K562 (cell line): Measurements from ENCODE around the gene SARS1. TPM values are rescaled to one million over a fixed set of nuclear protein-coding genes. Genes with fewer than 3 reads are reported as not detected.
A peak's percentile ranks its signal among the peaks of the same experiment; 100 is the strongest.

Source experiments
- HNRNPL ChIP-seq: fragments of 200-400 bp; formaldehyde crosslinking; IDR thresholded peaks from 2 replicates; pipeline ENCODE4 v1.6.1; 2017; ENCODE audit warnings: low read depth, mild to moderate bottlenecking, low read length
- JUND ChIP-seq, 2 experiments: IDR thresholded peaks; 2 replicates in 1 of 2; 3 replicates in 1 of 2; pipeline ENCODE4 v1.6.1; 2011; ENCODE audit warnings: borderline replicate concordance in 2 of 2, low read depth in 2 of 2, low read length in 2 of 2, improper control_type of control experiment in 1 of 2, missing biosample characterization in 1 of 2, missing genetic modification characterization in 1 of 2, missing genetic modification reagents in 1 of 2
- MAFK ChIP-seq: IDR thresholded peaks from 2 replicates; pipeline ENCODE4 v1.6.1; 2011; ENCODE audit warnings: low read length, improper control_type of control experiment
- MAZ ChIP-seq, 2 experiments: fragments of 450-650 bp in 1 of 2; sonication (generic) in 1 of 2; formaldehyde crosslinking; IDR thresholded peaks in 1 of 2; conservative IDR thresholded peaks in 1 of 2; 2 replicates each; pipeline versions ENCODE4 v1.4.0 to v1.5.0; 2020; ENCODE audit warnings: mild to moderate bottlenecking in 1 of 2, missing genetic modification reagents in 1 of 2
- OTX1 ChIP-seq: fragments of 450-650 bp; formaldehyde crosslinking; IDR thresholded peaks from 2 replicates; pipeline ENCODE4 v1.4.0; 2022; ENCODE audit warnings: mild to moderate bottlenecking
- RCOR1 ChIP-seq, 2 experiments: IDR thresholded peaks; 2 replicates each; pipeline ENCODE4 v1.6.1; 2012; ENCODE audit warnings: low read depth in 2 of 2, low read length in 2 of 2, borderline replicate concordance in 1 of 2, improper control_type of control experiment in 1 of 2
- SPI1 ChIP-seq: IDR thresholded peaks from 2 replicates; pipeline ENCODE4 v1.6.1; 2011; ENCODE audit warnings: low read depth, low read length, control low read depth, borderline replicate concordance
- YY1 ChIP-seq, 3 experiments: IDR thresholded peaks; 2 replicates each; pipeline ENCODE4 v1.6.1; 2011; ENCODE audit warnings: low read length in 2 of 3, mild to moderate bottlenecking in 2 of 3, moderate library complexity in 2 of 3, borderline replicate concordance in 1 of 3, control low read depth in 1 of 3, low read depth in 1 of 3; ENCODE audit not compliant: insufficient read depth in 3 of 3, insufficient replicate concordance in 2 of 3, control insufficient read depth in 1 of 3, insufficient read length in 1 of 3; ENCODE audit errors: extremely low read depth in 1 of 3
- ZNF133 ChIP-seq: fragments of 250-450 bp; sonication (Bioruptor Pico); IDR thresholded peaks from 2 replicates; pipeline ENCODE4 v1.4.0; 2020; ENCODE audit warnings: mild to moderate bottlenecking
- ZNF232 ChIP-seq: sonication (generic); formaldehyde crosslinking; IDR thresholded peaks from 2 replicates; pipeline ENCODE4 v1.8.0; 2022; ENCODE audit warnings: mild to moderate bottlenecking, missing genetic modification reagents
- ZNF408 ChIP-seq: fragments of 250-450 bp; sonication (Bioruptor Pico); IDR thresholded peaks from 2 replicates; pipeline ENCODE4 v1.4.0; 2020; ENCODE audit warnings: low read depth, mild to moderate bottlenecking, moderate library complexity
- ZNF717 ChIP-seq: fragments of 250-450 bp; sonication (Bioruptor Pico); IDR thresholded peaks from 2 replicates; pipeline ENCODE4 v1.5.0; 2021
- polyA plus RNA-seq, 8 experiments: library from polyadenylated mRNA; depleted of rRNA in 4 of 8; stranded (reverse) in 5 of 8; unstranded in 3 of 8; fragments of >200 nt; fragmentation: Nextera tagmentation in 2 of 8; fragmentation: Illumina TruSeq in 1 of 8; extraction: Ambion mirVana in 2 of 8; extraction: Trizol in 1 of 8; gene quantifications; 2 replicates each; pipeline versions ENCODE4 v1.2.1 to v1.2.3, GENCODE V29; 2011 to 2014; ENCODE audit warnings: inconsistent platforms in 1 of 8, missing spikeins in 1 of 8
- total RNA-seq, 7 experiments: library from RNA; depleted of rRNA in 6 of 7; stranded (reverse); fragments of >200 nt in 6 of 7; fragmentation: Illumina TruSeq in 2 of 7; extraction: Trizol in 2 of 7; gene quantifications; 2 replicates each; pipeline versions ENCODE4 v1.2.1 to v1.2.3, GENCODE V29; 2011 to 2021; ENCODE audit warnings: low replicate concordance in 1 of 7
- TF ChIP-seq, protein P1 (sequence below): sonication (generic); formaldehyde crosslinking; IDR thresholded peaks from 2 replicates; pipeline ENCODE4 v1.8.0; 2023; ENCODE audit warnings: missing genetic modification reagents, mild to moderate bottlenecking, borderline replicate concordance
- TF ChIP-seq, protein P2 (sequence below): sonication (generic); formaldehyde crosslinking; IDR thresholded peaks from 2 replicates; pipeline ENCODE4 v1.8.0; 2022; ENCODE audit warnings: mild to moderate bottlenecking, missing genetic modification reagents

SARS1 gene
- total and polyA plus RNA-seq, 9 of the 15 experiments (the other 6 are each of a cell fraction or from before 2014, with no cell fraction given), result 221 to 623 (median 254) TPM

DNA sequence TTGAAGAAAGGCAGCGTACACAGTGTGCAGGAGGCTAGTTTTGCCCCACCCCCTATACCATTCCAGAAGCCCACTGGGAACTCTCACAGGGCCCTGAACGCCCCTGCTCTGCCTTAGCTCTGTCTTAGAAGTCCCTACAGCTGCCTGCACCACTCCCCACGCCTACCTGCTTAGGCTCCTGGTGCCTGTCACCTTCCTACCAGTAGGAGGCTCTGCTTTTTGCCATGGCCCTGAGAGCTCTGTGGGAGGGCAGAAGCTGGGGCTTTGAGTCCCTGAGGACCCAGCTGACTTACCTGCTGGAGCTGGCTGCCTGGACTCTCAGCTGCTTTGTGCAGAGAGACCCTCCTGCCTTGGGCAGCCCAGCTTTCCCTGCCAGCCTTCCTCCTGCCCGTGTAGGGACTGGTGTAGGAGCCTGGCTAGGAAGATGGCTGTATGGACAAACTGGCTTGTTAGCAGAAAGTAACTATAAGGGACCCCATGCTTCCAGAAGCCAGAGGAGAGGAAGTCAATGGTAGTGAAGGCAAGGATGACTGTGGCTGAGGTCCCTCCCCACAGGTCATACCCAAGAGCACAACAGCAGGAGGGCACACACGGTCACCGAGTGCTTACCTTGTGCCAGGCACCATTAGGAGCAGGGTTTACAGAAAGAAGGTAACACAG lies 25.8 kb downstream of the SARS1 start (continued):
- TF ChIP-seq YY1 (IDR thresholded peaks at IDR 0.05; ENCODE audit: borderline replicate concordance in 1 of 3, control insufficient read depth in 1 of 3, extremely low read depth in 1 of 3, insufficient read depth in 3 of 3, insufficient read length in 1 of 3, insufficient replicate concordance in 2 of 3, low read depth in 1 of 3, low read length in 2 of 3) (peak in 1 of 3 experiments; percentile 21), JUND (IDR thresholded peaks at IDR 0.05; ENCODE audit: borderline replicate concordance, low read depth, low read length) (0 out of 2 replicates have a peak, but pooled peaks have one; percentile 9), JUND (tag; IDR thresholded peaks at IDR 0.05; ENCODE audit: borderline replicate concordance, low read depth, low read length) (no peak; the same call in 2 of the 3 replicates), ZNF408 (CRISPR knock-in tag) (no peak), HNRNPL (no peak), ZNF232 (CRISPR knock-in tag) (no peak), MAZ (CRISPR knock-in tag; conservative IDR thresholded peaks at IDR 0.05 in 1 of 2, IDR thresholded peaks at IDR 0.05 in 1 of 2) (peak in 1 of 2 experiments; percentile 75; a peak in 2 of 4 replicates), ZNF717 (CRISPR knock-in tag) (peak; percentile 31; the same call in 1 of the 2 replicates), RCOR1 (IDR thresholded peaks at IDR 0.05; ENCODE audit: borderline replicate concordance in 1 of 2, low read depth in 2 of 2, low read length in 2 of 2) (peak; percentile 19 to 31; a peak in 1 of 4 replicates), ZNF133 (no peak), SPI1 (peak; percentile 15; the same call in 1 of the 2 replicates), OTX1 (CRISPR knock-in tag) (0 out of 2 replicates have a peak, but pooled peaks have one; percentile 21), MAFK (peak; percentile 7; the same call in 1 of the 2 replicates)
- TF ChIP-seq, protein P1, sequence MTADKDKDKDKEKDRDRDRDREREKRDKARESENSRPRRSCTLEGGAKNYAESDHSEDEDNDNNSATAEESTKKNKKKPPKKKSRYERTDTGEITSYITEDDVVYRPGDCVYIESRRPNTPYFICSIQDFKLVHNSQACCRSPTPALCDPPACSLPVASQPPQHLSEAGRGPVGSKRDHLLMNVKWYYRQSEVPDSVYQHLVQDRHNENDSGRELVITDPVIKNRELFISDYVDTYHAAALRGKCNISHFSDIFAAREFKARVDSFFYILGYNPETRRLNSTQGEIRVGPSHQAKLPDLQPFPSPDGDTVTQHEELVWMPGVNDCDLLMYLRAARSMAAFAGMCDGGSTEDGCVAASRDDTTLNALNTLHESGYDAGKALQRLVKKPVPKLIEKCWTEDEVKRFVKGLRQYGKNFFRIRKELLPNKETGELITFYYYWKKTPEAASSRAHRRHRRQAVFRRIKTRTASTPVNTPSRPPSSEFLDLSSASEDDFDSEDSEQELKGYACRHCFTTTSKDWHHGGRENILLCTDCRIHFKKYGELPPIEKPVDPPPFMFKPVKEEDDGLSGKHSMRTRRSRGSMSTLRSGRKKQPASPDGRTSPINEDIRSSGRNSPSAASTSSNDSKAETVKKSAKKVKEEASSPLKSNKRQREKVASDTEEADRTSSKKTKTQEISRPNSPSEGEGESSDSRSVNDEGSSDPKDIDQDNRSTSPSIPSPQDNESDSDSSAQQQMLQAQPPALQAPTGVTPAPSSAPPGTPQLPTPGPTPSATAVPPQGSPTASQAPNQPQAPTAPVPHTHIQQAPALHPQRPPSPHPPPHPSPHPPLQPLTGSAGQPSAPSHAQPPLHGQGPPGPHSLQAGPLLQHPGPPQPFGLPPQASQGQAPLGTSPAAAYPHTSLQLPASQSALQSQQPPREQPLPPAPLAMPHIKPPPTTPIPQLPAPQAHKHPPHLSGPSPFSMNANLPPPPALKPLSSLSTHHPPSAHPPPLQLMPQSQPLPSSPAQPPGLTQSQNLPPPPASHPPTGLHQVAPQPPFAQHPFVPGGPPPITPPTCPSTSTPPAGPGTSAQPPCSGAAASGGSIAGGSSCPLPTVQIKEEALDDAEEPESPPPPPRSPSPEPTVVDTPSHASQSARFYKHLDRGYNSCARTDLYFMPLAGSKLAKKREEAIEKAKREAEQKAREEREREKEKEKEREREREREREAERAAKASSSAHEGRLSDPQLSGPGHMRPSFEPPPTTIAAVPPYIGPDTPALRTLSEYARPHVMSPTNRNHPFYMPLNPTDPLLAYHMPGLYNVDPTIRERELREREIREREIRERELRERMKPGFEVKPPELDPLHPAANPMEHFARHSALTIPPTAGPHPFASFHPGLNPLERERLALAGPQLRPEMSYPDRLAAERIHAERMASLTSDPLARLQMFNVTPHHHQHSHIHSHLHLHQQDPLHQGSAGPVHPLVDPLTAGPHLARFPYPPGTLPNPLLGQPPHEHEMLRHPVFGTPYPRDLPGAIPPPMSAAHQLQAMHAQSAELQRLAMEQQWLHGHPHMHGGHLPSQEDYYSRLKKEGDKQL, result 0 out of 2 replicates have a peak, but pooled peaks have one; percentile 5
- TF ChIP-seq, protein P2, sequence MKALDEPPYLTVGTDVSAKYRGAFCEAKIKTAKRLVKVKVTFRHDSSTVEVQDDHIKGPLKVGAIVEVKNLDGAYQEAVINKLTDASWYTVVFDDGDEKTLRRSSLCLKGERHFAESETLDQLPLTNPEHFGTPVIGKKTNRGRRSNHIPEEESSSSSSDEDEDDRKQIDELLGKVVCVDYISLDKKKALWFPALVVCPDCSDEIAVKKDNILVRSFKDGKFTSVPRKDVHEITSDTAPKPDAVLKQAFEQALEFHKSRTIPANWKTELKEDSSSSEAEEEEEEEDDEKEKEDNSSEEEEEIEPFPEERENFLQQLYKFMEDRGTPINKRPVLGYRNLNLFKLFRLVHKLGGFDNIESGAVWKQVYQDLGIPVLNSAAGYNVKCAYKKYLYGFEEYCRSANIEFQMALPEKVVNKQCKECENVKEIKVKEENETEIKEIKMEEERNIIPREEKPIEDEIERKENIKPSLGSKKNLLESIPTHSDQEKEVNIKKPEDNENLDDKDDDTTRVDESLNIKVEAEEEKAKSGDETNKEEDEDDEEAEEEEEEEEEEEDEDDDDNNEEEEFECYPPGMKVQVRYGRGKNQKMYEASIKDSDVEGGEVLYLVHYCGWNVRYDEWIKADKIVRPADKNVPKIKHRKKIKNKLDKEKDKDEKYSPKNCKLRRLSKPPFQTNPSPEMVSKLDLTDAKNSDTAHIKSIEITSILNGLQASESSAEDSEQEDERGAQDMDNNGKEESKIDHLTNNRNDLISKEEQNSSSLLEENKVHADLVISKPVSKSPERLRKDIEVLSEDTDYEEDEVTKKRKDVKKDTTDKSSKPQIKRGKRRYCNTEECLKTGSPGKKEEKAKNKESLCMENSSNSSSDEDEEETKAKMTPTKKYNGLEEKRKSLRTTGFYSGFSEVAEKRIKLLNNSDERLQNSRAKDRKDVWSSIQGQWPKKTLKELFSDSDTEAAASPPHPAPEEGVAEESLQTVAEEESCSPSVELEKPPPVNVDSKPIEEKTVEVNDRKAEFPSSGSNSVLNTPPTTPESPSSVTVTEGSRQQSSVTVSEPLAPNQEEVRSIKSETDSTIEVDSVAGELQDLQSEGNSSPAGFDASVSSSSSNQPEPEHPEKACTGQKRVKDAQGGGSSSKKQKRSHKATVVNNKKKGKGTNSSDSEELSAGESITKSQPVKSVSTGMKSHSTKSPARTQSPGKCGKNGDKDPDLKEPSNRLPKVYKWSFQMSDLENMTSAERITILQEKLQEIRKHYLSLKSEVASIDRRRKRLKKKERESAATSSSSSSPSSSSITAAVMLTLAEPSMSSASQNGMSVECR (CRISPR knock-in tag), result 0 out of 2 replicates have a peak, but pooled peaks have one; percentile 30
- TF ChIP-seq, all 486 proteins: peak for 52
